GM06990 (cell line): Measurements from ENCODE around the gene VAPB.

Experiments
- DNase-seq: peaks from one replicate; pipeline ENCODE4 v3.0.0-alpha.2; 2011; ENCODE audit not compliant: insufficient read length; ENCODE audit errors: extremely low read depth
- H3K27me3 ChIP-seq: replicated peaks from 2 replicates; pipeline ENCODE4 v1.6.0; 2011; ENCODE audit warnings: low read length; ENCODE audit not compliant: control insufficient read depth, insufficient read depth
- H3K36me3 ChIP-seq: 2 replicates; pipeline ENCODE4 v1.5.1; 2011; ENCODE audit warnings: low read length; ENCODE audit not compliant: control insufficient read depth, insufficient read depth
- H3K4me3 ChIP-seq: replicated peaks from 2 replicates; pipeline ENCODE4 v1.5.1; 2011; ENCODE audit warnings: low read depth, mild to moderate bottlenecking, control low read depth, low read length
- TF ChIP-seq, protein P1 (sequence below): IDR thresholded peaks from 2 replicates; pipeline ENCODE4 v1.5.1; 2011; ENCODE audit warnings: low read length, control low read depth, mild to moderate bottlenecking, inconsistent platforms; ENCODE audit not compliant: insufficient read depth, poor library complexity, severe bottlenecking

VAPB gene

DNA sequence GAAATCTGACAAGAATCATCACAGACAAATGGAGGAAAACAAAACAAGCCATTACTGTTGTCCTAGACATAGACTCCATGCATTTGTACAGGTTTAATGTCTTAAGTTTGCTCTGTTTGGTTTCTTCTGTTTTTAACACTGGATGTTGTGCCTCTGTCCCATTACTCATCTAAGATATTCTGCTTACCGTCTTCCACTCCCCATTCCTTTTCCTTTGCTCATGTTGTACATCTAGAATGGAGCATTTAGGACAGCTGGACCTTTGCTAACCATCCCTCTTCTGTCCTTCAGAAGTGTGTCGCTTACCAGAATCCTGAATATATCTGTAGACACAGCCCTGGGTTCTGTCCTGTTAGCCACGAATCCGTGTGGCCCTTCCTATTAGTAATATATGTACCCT is 44.3 kb upstream of the VAPB start:
- no peak for DNase-seq

DNA sequence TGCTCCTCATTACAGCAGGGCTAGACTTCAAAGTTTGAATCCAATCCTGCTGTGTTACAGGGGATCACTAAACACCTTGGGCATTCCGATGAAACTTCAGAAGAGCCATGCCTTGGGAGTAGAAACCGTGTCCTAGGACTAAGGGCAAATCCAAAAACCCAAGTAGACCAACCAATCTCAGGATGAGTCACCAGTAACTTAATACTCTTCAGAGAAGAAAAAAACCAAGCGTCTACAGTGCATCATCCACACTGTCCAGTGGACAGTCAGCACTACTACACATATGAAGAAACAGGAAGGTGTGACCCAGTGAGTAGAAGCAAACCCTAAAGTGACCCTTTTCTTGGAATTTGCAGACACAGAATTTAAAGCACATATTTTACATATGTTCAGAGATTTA is 39.5 kb upstream of the VAPB start:
- H3K36me3 ChIP-seq: peaks cover 8% of the 10 kb centered on the region
- DNase-seq: no peak
- H3K4me3 ChIP-seq: no peak overlapping the region
- no peaks in the 10 kb centered on the region for H3K27me3 ChIP-seq
- TF ChIP-seq, protein P1, sequence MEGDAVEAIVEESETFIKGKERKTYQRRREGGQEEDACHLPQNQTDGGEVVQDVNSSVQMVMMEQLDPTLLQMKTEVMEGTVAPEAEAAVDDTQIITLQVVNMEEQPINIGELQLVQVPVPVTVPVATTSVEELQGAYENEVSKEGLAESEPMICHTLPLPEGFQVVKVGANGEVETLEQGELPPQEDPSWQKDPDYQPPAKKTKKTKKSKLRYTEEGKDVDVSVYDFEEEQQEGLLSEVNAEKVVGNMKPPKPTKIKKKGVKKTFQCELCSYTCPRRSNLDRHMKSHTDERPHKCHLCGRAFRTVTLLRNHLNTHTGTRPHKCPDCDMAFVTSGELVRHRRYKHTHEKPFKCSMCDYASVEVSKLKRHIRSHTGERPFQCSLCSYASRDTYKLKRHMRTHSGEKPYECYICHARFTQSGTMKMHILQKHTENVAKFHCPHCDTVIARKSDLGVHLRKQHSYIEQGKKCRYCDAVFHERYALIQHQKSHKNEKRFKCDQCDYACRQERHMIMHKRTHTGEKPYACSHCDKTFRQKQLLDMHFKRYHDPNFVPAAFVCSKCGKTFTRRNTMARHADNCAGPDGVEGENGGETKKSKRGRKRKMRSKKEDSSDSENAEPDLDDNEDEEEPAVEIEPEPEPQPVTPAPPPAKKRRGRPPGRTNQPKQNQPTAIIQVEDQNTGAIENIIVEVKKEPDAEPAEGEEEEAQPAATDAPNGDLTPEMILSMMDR: no peak

More for the DNA sequence above, 44.3 kb upstream of the VAPB start:
- H3K27me3 ChIP-seq: no peaks in the 10 kb centered on the region
- TF ChIP-seq, protein P1: no peak
- peaks cover 8% of the 10 kb centered on the region for H3K36me3 ChIP-seq
- H3K4me3 ChIP-seq: no peak overlapping the region

DNA sequence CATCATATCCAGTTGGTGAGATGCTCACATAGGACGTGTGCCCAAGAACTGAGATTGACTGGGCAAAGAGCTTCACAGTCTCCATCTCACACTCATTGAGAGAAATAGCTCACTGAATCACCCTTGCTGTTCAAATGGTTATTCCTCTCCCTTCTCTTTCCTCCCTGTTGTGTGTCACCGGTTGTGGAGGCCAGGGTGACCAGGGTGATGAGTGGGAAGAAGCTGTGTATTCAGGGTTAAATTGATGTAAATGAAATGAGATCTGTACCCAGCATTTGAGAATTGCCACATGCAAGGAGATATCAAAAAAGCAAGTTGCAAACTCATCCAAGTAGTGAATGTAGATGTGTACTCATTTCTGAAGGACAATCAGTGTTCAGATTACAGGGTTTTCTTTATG is 36.6 kb upstream of the VAPB start:
- H3K36me3 ChIP-seq: peaks cover 6% of the 10 kb centered on the region
- no peaks in the 10 kb centered on the region for H3K27me3 ChIP-seq
- TF ChIP-seq, protein P1: no peak

DNA sequence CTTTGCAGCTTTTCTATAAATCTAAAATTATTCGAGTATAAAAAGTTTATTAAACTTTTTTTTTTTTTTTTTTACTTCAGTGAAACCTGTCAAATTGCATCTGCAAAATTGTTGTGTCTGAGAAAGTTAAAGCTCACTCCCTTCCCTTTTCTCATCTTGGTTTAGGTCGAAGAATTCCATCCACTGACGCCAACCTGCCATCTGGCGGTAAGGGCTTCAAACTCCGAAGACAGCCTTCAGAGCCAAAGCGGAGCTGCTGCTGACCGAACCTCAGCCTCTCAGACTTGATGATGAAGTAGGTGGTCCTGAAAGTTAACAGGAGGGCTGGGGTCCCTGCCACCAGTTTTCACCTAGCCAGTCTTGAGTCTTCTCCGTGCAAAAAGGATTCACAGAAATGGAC is 29.6 kb upstream of the VAPB start:
- peaks cover 9% of the 10 kb centered on the region for H3K36me3 ChIP-seq
- TF ChIP-seq, protein P1: no peak
- no peak for DNase-seq

More for the DNA sequence above, 36.6 kb upstream of the VAPB start:
- H3K4me3 ChIP-seq: no peak overlapping the region
- no peak for DNase-seq

DNA sequence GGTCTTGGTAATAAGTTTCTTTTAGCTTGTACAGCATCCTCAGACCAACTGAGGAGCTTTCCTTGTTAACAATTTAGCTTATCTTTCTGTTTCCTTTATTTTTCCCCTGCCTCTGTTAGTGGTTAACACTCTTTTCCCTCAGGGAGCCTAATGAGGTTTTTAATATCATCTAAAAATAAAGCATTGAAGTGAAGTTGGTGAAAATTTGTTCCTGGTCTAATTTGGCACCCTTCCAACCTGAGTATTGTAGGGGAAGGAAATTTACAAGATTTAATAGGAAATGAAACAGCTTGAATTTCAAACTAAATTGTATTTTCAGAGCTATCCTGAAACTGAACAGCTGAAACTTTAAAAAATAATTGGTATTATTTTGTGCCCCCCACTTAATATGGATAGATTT is 28.1 kb upstream of the VAPB start:
- Histone ChIP-seq H3K36me3 (peaks cover 2% of the 10 kb centered on the region; the same call in 1 of the 2 replicates), H3K27me3 (no peaks in the 10 kb centered on the region), H3K4me3 (no peak overlapping the region)
- no peak for DNase-seq
- TF ChIP-seq, protein P1: no peak

More for the DNA sequence above, 29.6 kb upstream of the VAPB start:
- Histone ChIP-seq H3K4me3 (no peak overlapping the region), H3K27me3 (no peaks in the 10 kb centered on the region)

DNA sequence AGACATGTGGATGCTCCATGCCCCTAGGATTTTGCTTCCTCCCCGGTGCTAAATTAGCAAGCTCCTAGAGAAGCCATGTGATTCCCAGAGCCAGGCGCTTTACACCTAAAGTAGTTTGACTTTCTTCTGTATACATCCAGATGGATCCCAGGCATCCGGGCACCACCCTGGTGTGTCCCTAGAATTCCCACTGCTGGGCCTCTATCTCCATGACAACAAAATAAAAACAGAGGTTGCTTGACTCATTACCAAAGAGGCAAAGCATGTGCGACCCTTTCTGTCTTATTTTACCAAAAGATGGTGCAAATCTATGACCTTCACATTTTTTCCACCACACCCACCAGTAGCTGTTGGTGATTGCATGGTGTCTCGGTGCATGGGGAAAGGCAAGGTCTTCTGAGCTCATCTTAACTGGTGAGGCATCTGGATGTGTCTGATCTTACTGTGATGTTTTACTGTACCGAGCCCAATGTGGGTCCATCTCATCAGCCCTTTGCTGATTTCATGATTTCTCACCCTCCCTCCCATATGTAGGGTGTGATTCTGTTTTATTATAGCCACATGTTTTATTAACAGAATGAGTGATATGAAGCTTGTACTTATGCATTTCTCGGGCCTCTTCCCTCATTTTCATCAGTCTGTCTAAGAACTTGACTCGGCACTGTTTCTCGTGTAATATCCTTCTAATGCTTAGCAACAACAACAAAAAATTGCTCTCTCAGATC is 27.4 kb upstream of the VAPB start:
- Histone ChIP-seq H3K36me3 (peaks cover 2% of the 10 kb centered on the region; the same call in 1 of the 2 replicates), H3K27me3 (no peaks in the 10 kb centered on the region), H3K4me3 (no peak overlapping the region)
- TF ChIP-seq, protein P1: no peak
- DNase-seq: no peak
